Measurements from ENCODE around the gene PCBD2. TPM values are rescaled to one million over a fixed set of nuclear protein-coding genes. Genes with fewer than 3 reads are reported as not detected.

Gene PCBD2
- total and polyA plus RNA-seq, 5 donors from 2014 or later = 10.3 to 12.5 (median 10.6) TPM

DNA sequence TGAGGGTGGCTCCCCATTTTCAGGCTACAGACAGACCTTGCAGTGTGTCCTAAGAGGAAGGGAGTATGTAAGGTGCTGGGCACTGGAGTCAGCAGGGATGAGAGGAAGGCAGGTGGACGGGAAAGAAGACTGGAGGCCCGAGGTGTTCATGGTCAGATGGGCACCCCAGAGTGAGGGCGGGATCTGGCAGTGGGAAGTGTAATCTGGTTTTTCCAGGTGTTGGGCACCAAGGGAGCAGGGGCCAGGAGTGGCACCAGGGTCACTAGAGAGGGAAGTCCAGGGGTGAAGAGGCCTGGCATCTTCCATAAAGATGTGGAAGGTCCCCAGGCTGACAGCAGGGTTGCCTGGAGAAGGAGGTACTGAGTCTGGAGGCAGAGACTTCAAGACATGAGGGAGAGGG lies 99.4 kb downstream of the PCBD2 start:
- no peaks in the 10 kb centered on the region for H3K4me1 ChIP-seq (ENCODE audit: control insufficient read depth, insufficient read depth, low read length, poor library complexity, severe bottlenecking)
- Mint-ChIP-seq H3K27me3 (peaks cover 4% of the 10 kb centered on the region), H3K4me3 (no peak overlapping the region), H3K27ac (no peak overlapping the region), H3K4me1 (no peaks in the 10 kb centered on the region), H3K9me3 (peaks cover 0 to 5% (median 0%) of the 10 kb centered on the region in 7 donors), H3K36me3 (peaks cover 17% of the 10 kb centered on the region)
- no peaks in the 10 kb centered on the region for H3K36me3 ChIP-seq (ENCODE audit: control insufficient read depth, insufficient read depth, low read length)
- H3K27me3 ChIP-seq (ENCODE audit: control insufficient read depth, insufficient read depth, low read length) = no peaks in the 10 kb centered on the region
- no peaks in the 10 kb centered on the region for H3K9me3 ChIP-seq (ENCODE audit: control insufficient read depth in 2 of 2, low read length in 2 of 2)
- DNase-seq (no peak), ATAC-seq (ENCODE audit: low read depth in 2 of 2) (no peak)
- H3K4me3 ChIP-seq (ENCODE audit: low read depth, low read length) = no peak overlapping the region
- H3K27ac ChIP-seq (ENCODE audit: insufficient read depth, low read length, poor library complexity, severe bottlenecking) = no peak overlapping the region

GRCh38 chr5:135005076-135005475 lies 100.1 kb downstream of the PCBD2 start:
- ATAC-seq (ENCODE audit: low read depth in 2 of 2) = no peak
- H3K27me3 Mint-ChIP-seq = peaks cover 4% of the 10 kb centered on the region
- no peaks in the 10 kb centered on the region for H3K36me3 ChIP-seq (ENCODE audit: control insufficient read depth, insufficient read depth, low read length)
- H3K9me3 ChIP-seq (ENCODE audit: control insufficient read depth in 2 of 2, low read length in 2 of 2) = no peaks in the 10 kb centered on the region
- H3K27ac Mint-ChIP-seq = no peak overlapping the region
- H3K27me3 ChIP-seq (ENCODE audit: control insufficient read depth, insufficient read depth, low read length) = no peaks in the 10 kb centered on the region
- H3K4me3 ChIP-seq (ENCODE audit: low read depth, low read length) = no peak overlapping the region
- DNase-seq = no peak
- H3K36me3 Mint-ChIP-seq = peaks cover 17% of the 10 kb centered on the region
- H3K27ac ChIP-seq (ENCODE audit: insufficient read depth, low read length, poor library complexity, severe bottlenecking) = no peak overlapping the region
- H3K9me3 Mint-ChIP-seq = peaks cover 0 to 5% (median 0%) of the 10 kb centered on the region in 7 donors
- no peaks in the 10 kb centered on the region for H3K4me1 ChIP-seq (ENCODE audit: control insufficient read depth, insufficient read depth, low read length, poor library complexity, severe bottlenecking)
- H3K4me1 Mint-ChIP-seq = no peaks in the 10 kb centered on the region
- H3K4me3 Mint-ChIP-seq = no peak overlapping the region

DNA sequence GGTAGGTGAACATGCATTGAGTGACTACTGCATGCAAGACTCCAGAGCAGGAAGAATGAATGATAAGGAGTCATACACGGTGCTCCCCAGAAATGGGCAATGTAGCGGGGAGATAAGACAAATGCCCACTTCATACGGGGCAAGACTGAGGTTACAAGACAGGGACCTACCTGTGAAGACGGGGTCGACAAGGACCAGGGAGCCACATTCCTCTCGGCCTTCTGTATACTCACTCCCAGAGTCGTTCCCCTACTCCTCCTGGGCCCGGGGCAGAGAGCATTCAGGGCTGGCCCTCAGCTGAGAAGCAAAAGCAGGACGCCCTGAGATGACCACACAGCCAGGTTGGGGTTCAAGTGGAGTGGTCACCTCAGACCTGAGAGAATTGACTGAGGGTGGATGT lies 102.4 kb downstream of the PCBD2 start:
- peaks cover 0 to 3% (median 0%) of the 10 kb centered on the region in 7 donors for H3K9me3 Mint-ChIP-seq
- H3K4me3 ChIP-seq (ENCODE audit: low read depth, low read length) = no peak overlapping the region
- H3K27me3 ChIP-seq (ENCODE audit: control insufficient read depth, insufficient read depth, low read length) = no peaks in the 10 kb centered on the region
- no peaks in the 10 kb centered on the region for H3K4me1 ChIP-seq (ENCODE audit: control insufficient read depth, insufficient read depth, low read length, poor library complexity, severe bottlenecking)
- no peaks in the 10 kb centered on the region for H3K4me1 Mint-ChIP-seq
- no peak overlapping the region for H3K27ac ChIP-seq (ENCODE audit: insufficient read depth, low read length, poor library complexity, severe bottlenecking)
- no peak overlapping the region for H3K4me3 Mint-ChIP-seq
- DNase-seq (no peak), ATAC-seq (ENCODE audit: low read depth in 2 of 2) (no peak)
- peaks cover 16% of the 10 kb centered on the region for H3K36me3 Mint-ChIP-seq
- H3K27ac Mint-ChIP-seq = no peak overlapping the region
- H3K9me3 ChIP-seq (ENCODE audit: control insufficient read depth in 2 of 2, low read length in 2 of 2) = no peaks in the 10 kb centered on the region
- H3K27me3 Mint-ChIP-seq = peaks cover 2% of the 10 kb centered on the region
- H3K36me3 ChIP-seq (ENCODE audit: control insufficient read depth, insufficient read depth, low read length) = no peaks in the 10 kb centered on the region

DNA sequence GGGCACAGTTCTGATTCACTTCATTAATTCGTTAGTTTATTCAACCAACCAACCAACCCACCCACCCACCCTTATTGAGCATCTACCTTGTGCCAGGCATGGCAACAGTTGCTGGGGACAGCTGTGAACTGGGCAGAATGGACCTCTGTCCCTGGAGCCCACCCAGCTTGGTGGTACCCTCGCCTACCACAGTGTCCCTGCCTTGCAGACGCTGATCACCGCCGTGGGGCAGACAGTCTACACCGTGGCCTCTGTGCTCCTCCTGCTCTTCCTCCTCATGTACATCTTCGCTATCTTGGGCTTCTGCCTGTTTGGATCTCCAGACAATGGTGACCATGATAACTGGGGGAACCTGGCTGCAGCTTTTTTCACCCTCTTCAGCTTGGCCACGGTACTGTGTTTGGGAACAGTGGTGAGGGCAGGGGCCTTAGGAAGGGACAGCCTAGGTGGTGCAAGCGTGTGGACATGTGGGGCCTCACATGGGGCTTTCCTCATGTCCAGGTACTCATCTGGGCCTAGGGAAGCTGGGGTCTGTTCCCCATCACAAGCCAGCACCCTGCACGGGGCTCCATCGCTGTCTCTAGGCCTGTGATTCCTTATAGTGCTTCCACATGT lies 102.9 kb downstream of the PCBD2 start:
- no peak for ATAC-seq (ENCODE audit: low read depth in 2 of 2)
- Histone ChIP-seq H3K4me1 (ENCODE audit: control insufficient read depth, insufficient read depth, low read length, poor library complexity, severe bottlenecking) (no peaks in the 10 kb centered on the region), H3K27ac (ENCODE audit: insufficient read depth, low read length, poor library complexity, severe bottlenecking) (no peak overlapping the region), H3K36me3 (ENCODE audit: control insufficient read depth, insufficient read depth, low read length) (no peaks in the 10 kb centered on the region), H3K4me3 (ENCODE audit: low read depth, low read length) (no peak overlapping the region), H3K9me3 (ENCODE audit: control insufficient read depth in 2 of 2, low read length in 2 of 2) (no peaks in the 10 kb centered on the region), H3K27me3 (ENCODE audit: control insufficient read depth, insufficient read depth, low read length) (no peaks in the 10 kb centered on the region)
- DNase-seq = no peak
- no peak overlapping the region for H3K27ac Mint-ChIP-seq
- no peaks in the 10 kb centered on the region for H3K4me1 Mint-ChIP-seq
- peaks cover 12% of the 10 kb centered on the region for H3K36me3 Mint-ChIP-seq
- H3K27me3 Mint-ChIP-seq = no peaks in the 10 kb centered on the region
- H3K4me3 Mint-ChIP-seq = no peak overlapping the region
- no peaks in the 10 kb centered on the region for H3K9me3 Mint-ChIP-seq

GRCh38 chr5:135008556-135008955 lies 103.6 kb downstream of the PCBD2 start:
- Mint-ChIP-seq H3K4me1 (no peaks in the 10 kb centered on the region), H3K36me3 (peaks cover 12% of the 10 kb centered on the region), H3K27me3 (no peaks in the 10 kb centered on the region), H3K4me3 (no peak overlapping the region), H3K9me3 (peaks cover 0 to 2% (median 0%) of the 10 kb centered on the region in 7 donors), H3K27ac (no peak overlapping the region)
- no peaks in the 10 kb centered on the region for H3K27me3 ChIP-seq (ENCODE audit: control insufficient read depth, insufficient read depth, low read length)
- no peaks in the 10 kb centered on the region for H3K9me3 ChIP-seq (ENCODE audit: control insufficient read depth in 2 of 2, low read length in 2 of 2)
- H3K4me3 ChIP-seq (ENCODE audit: low read depth, low read length) = no peak overlapping the region
- no peak for DNase-seq
- H3K27ac ChIP-seq (ENCODE audit: insufficient read depth, low read length, poor library complexity, severe bottlenecking) = no peak overlapping the region
- ATAC-seq (ENCODE audit: low read depth in 2 of 2) = no peak
- no peaks in the 10 kb centered on the region for H3K4me1 ChIP-seq (ENCODE audit: control insufficient read depth, insufficient read depth, low read length, poor library complexity, severe bottlenecking)
- no peaks in the 10 kb centered on the region for H3K36me3 ChIP-seq (ENCODE audit: control insufficient read depth, insufficient read depth, low read length)

- Mint-ChIP-seq H3K9me3 (peaks cover 0 to 2% (median 0%) of the 10 kb centered on the region in 7 donors), H3K4me3 (no peak overlapping the region), H3K27ac (no peak overlapping the region), H3K27me3 (no peaks in the 10 kb centered on the region), H3K36me3 (peaks cover 11% of the 10 kb centered on the region), H3K4me1 (no peaks in the 10 kb centered on the region)
- no peaks in the 10 kb centered on the region for H3K27me3 ChIP-seq (ENCODE audit: control insufficient read depth, insufficient read depth, low read length)
- H3K27ac ChIP-seq (ENCODE audit: insufficient read depth, low read length, poor library complexity, severe bottlenecking) = no peak overlapping the region
- no peaks in the 10 kb centered on the region for H3K36me3 ChIP-seq (ENCODE audit: control insufficient read depth, insufficient read depth, low read length)
- no peaks in the 10 kb centered on the region for H3K4me1 ChIP-seq (ENCODE audit: control insufficient read depth, insufficient read depth, low read length, poor library complexity, severe bottlenecking)
- H3K9me3 ChIP-seq (ENCODE audit: control insufficient read depth in 2 of 2, low read length in 2 of 2) = no peaks in the 10 kb centered on the region
- ATAC-seq (ENCODE audit: low read depth in 2 of 2) (no peak), DNase-seq (no peak)
- H3K4me3 ChIP-seq (ENCODE audit: low read depth, low read length) = no peak overlapping the region
These were observed 104.2 kb downstream of the PCBD2 start for GRCh38 chr5:135008981-135009735.

GRCh38 chr5:135009736-135010501 lies 105.0 kb downstream of the PCBD2 start:
- Mint-ChIP-seq H3K36me3 (peaks cover 4% of the 10 kb centered on the region), H3K27me3 (no peaks in the 10 kb centered on the region), H3K4me1 (no peaks in the 10 kb centered on the region), H3K4me3 (no peak overlapping the region), H3K27ac (no peak overlapping the region), H3K9me3 (peaks cover 0 to 2% (median 0%) of the 10 kb centered on the region in 7 donors)
- H3K4me1 ChIP-seq (ENCODE audit: control insufficient read depth, insufficient read depth, low read length, poor library complexity, severe bottlenecking) = no peaks in the 10 kb centered on the region
- ATAC-seq (ENCODE audit: low read depth in 2 of 2) = no peak
- H3K4me3 ChIP-seq (ENCODE audit: low read depth, low read length) = no peak overlapping the region
- no peaks in the 10 kb centered on the region for H3K36me3 ChIP-seq (ENCODE audit: control insufficient read depth, insufficient read depth, low read length)
- no peaks in the 10 kb centered on the region for H3K27me3 ChIP-seq (ENCODE audit: control insufficient read depth, insufficient read depth, low read length)
- DNase-seq = no peak
- no peaks in the 10 kb centered on the region for H3K9me3 ChIP-seq (ENCODE audit: control insufficient read depth in 2 of 2, low read length in 2 of 2)
- H3K27ac ChIP-seq (ENCODE audit: insufficient read depth, low read length, poor library complexity, severe bottlenecking) = no peak overlapping the region
